Stimulated activated naive CD4-positive, alpha-beta T cell treated with Interleukin-2 at 50 U/mL for 16 hours (primary cell): ENCODE measurements around the gene DBT.

ENCODE experiments used
- DNase-seq: peaks from one replicate; lab custom pipeline; 2025; lab: John Stamatoyannopoulos, UW

The DBT gene

DNA sequence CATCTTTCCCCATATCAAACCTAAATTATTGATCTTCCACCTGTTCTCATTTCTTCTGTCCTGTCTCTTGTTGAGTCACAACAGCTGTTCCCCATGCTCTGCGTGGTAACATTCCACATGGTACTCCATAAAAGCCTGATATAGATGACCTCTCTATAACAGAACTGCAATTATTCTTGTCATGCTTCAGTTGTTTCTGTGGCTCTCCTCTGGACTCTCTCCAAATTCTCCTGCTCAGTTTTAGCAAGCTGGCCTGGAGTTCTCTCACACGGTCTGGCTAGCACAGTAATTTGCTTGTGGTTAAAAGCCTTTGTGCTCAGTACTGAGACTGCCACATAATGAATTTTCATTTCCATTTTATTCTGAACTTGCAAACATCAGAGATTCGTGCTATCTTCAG is 61.0 kb downstream of the DBT start:
- DNase-seq, result no peak

DNA sequence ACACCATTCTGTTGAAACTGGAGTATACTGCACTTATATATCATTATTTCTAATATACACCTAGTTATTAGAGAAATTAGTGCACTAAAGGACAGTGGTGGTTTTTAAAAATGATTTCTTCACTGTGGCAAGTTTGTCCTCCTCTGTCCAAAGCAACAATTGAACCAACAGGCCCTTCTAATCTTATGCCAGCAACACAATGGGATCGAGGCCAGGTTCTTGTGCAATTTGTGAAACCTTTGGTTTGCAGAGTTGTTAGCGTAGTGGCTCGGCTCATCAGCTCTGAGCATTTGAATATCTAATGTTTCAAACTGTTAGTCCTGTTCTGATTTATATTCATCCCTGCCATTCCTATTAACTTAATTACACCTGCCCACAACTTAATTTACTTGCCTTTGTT is 61.7 kb downstream of the DBT start:
- DNase-seq, result no peak

DNA sequence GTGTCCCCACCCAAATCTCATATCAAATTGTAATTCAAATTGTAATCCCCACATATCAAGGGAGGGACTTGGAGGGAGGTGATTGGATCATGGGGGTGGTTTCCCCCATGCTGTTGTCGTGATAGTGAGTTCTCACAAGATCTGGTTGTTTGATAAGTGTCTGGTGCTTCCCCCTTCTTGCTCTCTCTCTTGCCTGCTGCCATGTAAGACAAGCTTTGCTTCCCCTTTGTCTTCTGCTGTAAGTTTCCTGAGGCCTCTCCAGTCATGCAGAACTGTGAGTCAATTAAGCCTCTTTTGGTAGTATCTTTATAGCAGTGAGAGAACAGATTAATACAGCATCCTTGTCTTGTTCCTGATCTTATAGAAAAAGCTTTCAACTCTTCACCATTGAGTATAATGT is 65.1 kb downstream of the DBT start:
- DNase-seq, result no peak

DNA sequence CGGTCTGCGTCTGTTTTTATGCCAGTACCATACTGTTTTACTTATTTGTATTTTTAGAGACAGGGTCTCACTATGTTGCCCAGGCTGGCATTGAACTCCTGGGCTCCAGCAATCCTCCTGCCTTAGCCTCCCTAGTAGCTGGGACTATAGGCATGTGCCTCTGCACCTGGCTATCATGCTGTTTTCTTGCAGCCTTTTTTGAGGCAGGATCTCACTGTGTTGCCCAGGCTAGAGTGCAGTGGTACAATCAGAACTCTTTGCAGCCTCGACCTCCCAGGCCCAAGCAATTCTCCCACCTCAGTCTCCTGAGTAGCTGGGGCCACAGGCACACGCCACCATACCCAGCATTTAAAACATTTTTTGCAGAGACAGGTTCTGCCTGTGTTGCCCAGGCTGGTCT is 66.3 kb downstream of the DBT start:
- DNase-seq, result no peak

DNA sequence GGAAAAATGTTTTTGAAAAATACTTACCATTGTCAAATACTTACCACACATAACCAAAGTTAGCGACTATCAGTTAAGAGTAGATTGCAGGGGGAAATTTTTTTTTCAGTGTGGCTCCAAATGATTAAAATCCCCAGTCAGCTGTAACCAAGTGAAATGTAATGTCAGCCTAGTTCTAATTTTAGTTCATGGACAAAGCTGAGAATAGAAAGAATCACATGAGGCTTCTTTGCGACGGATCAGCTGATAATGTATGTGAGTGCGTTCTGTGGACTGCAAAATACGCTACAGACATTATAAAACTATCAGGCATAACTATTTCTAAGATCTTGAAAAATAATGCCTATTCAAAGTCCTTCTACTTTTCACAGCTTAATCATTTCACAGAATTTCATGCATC is 71.5 kb downstream of the DBT start, which contains the start of gene LRRC39:
Gene LRRC39, minus strand, starts transcription at position 166 of the 400 bp plus-strand sequence. CDS start 9,740 bp downstream, outside the sequence.
- no peak for DNase-seq

DNA sequence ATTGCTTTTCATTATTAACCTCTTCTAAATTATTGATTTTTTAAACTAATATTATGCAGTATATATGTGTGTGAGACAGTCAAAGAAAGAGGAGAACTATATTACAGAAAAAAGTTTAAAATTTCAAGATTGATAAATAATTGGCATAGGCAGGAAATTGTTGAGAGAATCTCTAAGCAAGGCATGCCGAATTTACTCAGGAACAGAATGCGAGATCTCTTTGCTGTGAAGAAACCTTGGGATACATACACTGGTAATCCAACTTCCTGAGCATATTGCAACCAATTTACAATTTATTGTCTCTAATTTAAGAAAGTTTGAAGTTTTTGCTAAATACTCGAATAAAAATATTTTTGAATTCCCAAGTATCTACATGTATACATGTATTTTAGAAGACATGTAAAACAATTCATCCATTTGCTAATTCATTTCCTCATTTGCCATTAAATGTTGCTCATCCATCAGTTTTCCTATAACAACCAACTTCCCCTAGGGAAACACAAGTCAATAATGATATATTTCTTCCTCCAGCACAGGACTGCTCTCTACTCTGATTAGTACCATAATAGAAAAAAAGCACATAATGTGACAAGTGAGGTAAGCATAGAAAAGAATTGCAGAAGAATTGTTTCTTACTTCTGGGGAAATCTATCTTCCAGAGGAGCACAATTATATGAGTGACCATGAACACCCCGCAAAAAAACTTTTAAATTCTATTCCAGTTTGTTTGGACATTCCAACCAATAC is 72.2 kb downstream of the DBT start:
- DNase-seq, result no peak

DNA sequence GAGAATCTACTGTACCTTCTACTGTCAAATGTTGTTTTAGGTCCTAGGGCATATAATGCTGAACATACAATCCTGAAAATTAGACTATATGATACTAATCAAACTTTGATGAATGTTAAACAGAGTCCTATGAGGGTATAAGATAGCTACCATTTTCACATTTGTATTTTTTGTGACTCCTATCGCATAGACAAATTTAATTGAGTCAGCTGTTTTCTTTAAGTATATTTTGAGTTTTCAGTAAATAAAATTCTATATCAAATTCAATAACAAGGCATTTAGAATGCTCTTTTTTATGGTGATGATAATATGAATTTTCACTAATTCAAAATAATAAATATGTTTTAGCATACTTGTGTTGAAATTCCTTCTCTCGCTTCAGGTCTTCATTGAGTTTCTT is 81.6 kb downstream of the DBT start:
- DNase-seq, result no peak

DNA sequence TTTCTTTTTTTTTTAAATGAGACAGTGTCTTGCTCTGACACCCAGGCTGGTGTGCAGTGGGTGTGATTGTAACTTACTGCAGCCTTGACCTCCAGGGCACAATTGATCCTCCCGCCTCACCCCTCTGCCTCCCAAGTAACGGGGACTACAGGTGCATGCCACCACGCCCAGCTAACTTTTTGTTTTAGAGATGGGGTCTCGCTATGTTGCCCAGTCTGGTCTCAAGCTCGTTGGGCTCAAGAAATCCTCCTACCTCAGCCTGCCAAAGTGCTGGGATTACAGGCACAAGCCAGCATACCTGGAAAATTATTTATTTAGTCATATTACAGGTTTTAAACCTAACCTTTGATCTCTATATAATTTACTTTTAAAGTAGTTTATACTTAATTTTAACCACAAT is 84.9 kb downstream of the DBT start:
- no peak for DNase-seq

DNA sequence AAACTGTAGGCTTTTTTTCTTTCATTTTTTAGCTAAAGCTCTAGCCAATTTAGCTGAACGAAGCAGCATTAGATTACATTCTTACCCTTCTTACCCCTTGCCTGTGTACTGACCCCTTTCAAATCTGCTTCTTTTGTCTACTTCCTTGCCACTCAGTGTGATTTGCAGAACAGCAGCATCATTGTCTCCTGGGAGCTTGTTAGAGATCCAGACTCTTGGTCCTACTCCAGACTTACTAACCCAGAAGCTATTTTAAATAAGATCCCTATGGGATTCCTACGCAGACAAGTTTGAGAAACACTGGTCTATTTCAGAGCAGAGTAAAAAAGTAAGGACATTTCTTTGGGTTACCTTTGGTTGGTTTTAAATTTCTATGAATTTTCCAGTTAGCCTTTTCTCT is 85.4 kb downstream of the DBT start:
- no peak for DNase-seq

DNA sequence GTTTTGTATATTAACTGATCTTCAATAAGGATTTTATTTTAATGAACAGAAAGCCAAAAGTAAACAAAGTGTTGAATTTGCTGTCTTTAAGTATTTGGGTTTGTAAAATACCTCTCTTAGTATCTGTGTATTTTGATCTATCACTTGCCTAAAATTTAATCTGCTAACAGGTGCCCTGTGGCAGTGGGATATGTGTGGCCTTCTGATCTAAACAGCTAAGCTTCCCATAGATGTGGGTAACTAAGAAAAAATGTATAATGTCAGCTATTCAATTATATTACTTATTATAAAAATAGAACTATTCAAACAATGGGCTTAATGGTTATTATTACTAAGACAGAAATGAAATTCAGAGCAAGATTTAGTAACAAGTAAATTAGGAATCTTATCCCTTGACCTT is 86.8 kb downstream of the DBT start:
- DNase-seq, result no peak

DNA sequence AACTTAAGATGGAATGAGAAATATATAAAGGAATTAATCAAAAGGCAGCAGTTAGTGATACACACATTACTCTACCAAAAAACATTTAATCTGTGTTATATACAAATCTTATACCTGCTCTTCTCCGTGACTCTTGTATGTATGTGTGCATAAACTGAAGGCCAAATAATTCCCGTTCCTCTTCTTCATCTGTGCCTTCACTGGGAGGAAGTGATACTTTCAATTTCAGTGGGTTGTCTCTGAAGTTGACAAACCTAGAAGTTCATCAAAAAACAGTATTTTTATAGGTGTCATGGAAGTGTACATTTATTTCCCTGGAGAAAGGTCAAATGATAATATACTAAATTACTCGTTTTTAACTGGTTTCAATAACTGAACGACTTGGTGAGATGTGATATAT is 97.4 kb downstream of the DBT start:
- DNase-seq, result no peak

DNA sequence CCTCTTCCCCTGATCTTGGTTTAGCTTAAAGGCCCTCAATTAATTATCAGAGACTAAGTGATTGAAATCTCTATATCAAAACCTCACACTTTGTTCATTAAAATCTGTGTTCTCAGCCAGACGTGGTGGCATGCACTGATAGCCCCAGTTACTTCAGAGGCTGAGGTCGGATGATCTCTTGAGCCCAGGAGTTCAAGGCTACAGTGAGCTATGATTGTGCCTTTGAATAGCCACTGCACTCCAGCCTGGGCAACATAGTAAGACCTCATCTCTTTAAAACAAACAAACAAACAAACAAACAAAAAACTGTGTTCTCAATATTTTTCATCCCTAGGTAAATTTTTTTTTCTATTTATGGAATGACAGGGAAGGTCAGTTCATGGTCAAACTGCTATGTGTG is 98.0 kb downstream of the DBT start:
- no peak for DNase-seq

DNA sequence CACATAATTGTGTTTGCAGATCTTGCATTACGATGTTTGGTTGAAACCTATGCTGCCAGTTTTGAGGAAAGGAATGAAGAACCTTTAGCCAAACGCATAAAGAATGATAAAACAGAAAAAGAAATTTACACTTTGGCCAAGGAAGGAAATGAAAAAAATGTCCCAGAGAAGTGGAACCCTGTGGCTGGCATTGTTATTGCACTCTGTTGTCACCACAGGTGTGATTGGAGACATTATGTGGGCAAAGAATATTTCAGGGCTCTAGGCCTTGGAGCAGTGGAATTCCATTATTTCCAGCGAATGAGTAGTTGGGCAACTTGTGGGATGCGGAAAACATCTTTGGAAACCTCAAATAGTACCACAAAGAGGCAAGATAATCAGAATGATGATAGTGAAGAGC is 101.8 kb downstream of the DBT start:
- no peak for DNase-seq

DNA sequence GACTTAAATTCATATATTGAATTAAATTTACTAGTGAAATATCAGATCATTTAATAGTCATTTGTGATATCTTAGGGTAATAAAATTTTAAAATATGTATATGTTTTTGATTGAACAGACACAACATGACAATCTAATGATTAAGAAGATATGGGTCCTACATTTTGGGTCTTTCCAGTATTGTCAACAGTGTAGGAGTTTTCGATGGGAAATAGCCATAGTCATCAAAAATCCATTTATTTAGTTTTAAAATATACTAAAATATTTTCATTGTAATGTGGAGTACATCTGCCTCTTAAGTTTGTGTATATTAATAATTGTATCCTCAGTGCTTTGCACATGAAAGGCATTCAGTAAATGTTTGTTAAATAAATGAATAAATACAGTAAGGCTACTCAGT is 102.7 kb downstream of the DBT start:
- no peak for DNase-seq

DNA sequence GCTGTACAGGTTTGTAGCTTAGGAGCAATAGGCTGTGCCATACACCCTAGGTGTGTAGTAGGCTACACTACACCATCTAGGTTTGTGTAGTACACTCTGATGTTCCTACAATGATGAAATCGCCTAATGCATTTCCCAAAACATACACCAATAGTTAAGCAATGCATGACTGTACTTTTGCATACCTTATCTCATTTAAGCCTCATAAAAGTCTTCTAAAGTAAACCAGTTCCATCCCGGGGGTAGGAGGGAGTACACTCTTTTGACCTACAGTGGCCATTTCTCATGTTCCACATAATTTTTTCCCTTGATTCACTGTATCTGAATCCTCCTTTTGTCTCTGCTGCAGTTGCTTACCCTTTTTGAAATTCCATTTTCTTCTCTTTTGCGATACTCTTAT is 104.5 kb downstream of the DBT start:
- DNase-seq, result no peak

DNA sequence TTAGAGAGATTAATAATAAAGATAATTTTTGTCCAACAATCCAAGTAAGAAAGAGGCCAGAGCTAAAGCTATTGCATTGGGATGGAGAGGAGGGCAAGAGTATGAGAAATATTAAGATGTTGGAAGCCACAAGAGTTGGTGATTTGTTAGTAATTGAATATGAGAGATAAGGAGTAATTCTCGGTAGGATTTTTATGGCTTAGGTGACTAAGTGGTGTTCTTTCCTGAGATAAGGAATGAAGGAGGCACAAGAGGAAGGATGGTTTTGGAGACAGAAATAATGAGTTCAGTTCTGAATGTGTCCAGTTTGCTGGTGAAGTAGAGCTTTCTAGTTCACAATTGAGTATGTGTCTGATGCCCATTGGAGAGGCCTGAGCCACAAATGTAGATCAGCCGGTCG is 107.3 kb downstream of the DBT start:
- DNase-seq, result no peak

DNA sequence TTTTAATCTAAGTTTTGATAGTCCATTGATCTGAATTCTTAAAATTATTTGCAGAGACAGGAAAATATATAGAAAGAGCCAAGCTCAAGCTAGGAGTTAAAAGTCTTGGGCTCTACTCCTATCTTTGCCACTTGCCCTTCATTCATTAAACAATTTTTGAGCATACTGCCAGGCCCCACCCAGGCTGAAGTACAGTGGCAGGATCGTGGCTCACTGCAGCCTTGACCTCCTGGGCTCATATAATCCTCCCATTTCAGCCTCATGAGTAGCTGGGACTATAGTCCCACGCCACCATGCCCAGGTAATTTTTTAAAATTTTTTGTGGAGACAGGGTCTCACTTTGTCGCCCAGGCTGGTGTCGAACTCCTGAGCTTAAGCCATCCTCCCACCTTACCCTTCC is 108.4 kb downstream of the DBT start:
- DNase-seq, result no peak

DNA sequence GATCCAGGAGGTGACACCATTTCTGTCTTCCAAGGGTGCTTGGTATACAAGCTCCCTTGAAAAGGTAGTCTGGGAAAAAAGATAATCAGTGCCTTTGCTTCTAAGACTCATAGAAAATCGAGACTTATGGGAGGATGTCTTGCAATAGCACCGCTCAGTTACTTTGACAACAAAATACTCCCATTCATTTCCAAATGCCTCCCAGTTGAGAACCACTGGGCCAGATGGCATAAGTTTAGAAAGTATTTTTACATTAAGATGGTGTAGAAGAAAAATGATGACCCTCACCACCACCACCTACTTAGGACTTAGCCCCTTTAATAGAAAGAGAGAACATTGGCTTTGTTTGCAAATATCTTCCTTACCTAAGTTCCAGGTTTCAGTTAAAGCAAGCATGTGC is 112.0 kb downstream of the DBT start:
- DNase-seq, result no peak
